Stimulated activated CD8-positive, alpha-beta memory T cell treated with anti-CD3 and anti-CD28 coated beads, Interleukin-7, amount 100 ng/mL, for 1 hour (primary cell): ENCODE data around the gene MAG.

Experiments
- DNase-seq, 2 donors: peaks; one replicate each; pipeline ENCODE4 v3.0.0-alpha.2; 2020; ENCODE audit warnings: low read depth in 2 of 2

Gene MAG, protein sequence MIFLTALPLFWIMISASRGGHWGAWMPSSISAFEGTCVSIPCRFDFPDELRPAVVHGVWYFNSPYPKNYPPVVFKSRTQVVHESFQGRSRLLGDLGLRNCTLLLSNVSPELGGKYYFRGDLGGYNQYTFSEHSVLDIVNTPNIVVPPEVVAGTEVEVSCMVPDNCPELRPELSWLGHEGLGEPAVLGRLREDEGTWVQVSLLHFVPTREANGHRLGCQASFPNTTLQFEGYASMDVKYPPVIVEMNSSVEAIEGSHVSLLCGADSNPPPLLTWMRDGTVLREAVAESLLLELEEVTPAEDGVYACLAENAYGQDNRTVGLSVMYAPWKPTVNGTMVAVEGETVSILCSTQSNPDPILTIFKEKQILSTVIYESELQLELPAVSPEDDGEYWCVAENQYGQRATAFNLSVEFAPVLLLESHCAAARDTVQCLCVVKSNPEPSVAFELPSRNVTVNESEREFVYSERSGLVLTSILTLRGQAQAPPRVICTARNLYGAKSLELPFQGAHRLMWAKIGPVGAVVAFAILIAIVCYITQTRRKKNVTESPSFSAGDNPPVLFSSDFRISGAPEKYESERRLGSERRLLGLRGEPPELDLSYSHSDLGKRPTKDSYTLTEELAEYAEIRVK

DNA sequence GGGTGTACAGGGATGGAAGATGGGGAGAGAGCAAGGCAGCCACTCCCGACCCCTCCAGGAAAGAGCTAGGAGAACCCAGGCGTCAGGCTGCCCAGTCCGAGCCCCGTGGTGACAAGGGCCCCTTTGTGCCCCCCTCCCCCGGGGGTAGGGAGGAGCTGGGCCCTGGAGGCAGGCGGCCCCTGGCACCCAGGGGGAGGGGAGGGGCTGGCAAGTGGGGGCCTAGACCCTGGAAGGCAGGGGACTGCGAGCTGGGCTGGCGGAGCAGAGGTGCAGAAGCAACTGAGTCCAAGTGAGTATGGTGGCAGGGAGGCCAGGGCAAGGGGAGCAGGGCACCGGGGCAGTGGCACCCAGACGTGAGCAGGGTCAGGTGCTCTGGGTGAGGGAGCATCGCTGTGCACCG, at the start of gene MAG:
Gene MAG, plus strand, starts transcription at position 246 of the 400 bp plus-strand sequence. CDS start 3,248 bp downstream, outside the sequence.
- no peak for DNase-seq

DNA sequence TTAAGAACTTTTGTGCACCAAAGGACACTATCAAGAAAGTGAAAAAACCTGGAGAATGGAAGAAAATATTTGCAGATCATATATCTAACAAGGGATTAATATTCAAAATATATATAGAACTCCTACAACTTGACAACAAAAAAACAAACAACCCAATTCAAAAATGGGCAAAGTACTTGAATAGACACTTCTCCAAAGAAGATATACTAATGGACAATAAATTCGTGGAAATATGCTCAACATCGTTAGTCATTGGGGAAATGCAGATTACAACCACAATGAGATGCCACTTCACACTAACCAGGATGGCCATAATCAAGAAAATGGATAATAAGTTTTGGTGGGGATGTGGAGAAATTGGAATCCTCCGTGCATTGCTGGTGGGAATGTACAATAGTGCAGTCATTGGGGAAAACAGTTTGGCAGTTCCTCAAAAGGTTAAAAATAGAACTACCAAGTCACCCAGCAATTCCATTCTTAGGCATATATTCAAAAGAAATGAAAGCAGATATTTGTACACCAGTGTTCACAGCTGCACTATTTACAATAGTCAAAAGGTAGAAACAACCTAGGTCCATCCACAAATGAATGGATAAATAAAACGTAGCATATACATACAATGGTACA, 45.4 kb upstream of the MAG start:
- no peak for DNase-seq

DNA sequence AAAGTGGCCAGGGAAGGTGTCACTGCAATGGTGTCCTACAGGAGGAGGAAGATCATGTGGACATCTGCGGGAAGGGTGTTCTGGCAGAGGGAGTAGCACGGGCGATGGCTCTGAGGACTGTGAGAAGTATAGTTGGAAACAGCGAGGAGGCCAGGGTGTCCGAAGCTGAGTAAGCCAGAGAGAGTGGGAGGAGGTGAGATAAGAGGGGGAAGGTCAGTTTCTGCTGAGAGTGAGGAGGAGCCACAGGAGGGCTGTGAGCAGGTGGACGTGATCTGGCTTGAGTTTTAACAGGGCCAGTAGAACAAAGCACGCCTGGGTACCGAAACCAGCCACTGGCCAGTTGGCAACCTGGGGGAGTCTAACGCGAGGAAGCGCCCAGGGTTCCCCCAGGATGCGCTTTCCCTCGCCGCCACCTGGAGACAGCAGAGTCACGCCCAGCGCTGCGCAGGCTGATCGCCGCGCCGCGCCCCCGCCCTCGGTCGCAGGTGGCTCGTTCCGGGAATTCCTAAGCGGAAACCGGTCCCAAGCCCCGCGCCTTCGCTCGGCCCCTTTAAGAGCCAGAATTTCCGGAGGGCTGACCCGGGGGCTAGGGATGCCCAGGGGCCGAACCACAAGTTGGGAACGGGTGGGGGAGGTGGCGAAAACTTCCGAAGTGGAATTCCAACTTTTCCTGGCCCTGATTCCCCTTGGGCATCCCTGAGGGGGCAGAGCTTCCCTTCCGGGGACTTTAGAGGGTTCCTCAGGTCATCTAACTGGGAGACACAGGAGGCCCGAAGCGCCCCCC, 44.2 kb upstream of the MAG start:
- peak in 1 of 2 donors; percentile 41 for DNase-seq

DNA sequence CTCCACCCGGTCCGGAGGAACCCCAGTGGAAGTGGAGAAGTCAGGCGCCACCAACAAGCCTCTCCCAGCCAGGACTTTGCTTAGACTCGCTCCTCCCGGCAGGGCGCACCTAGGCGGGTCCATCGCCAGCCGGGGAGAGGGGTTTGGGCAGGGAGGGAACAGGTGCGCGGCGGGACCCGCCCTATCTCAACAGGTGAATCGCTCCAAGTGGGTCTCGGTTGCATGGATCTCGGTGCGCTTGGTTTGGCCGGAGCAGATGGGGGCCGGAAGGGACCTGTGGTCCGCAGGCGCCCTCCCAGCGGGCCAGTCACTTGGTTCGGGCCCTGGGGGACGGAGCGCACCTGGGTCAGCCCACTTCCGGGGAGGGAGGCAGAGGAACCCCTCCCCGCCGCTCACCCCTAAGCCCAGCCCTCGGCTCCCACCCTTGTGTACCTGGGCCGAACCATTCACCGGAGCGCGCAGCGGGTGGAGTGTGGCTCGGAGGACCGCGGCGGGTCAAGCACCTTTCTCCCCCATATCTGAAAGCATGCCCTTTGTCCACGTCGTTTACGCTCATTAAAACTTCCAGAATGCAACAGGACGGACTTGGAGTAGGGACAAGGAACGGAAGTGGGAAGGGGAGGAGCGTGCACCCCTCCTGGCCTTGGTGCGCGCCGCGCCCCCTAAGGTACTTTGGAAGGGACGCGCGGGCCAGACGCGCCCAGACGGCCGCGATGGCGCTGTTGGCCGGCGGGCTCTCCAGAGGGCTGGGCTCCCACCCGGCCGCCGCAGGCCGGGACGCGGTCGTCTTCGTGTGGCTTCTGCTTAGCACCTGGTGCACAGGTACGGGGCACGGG, 43.4 kb upstream of the MAG start, which contains the start of gene LSR:
Gene LSR, plus strand, starts transcription at position 693 of the 836 bp plus-strand sequence. Its CDS starts 21 bp downstream, at position 714.
- peak; percentile 49 to 52 for DNase-seq

DNA sequence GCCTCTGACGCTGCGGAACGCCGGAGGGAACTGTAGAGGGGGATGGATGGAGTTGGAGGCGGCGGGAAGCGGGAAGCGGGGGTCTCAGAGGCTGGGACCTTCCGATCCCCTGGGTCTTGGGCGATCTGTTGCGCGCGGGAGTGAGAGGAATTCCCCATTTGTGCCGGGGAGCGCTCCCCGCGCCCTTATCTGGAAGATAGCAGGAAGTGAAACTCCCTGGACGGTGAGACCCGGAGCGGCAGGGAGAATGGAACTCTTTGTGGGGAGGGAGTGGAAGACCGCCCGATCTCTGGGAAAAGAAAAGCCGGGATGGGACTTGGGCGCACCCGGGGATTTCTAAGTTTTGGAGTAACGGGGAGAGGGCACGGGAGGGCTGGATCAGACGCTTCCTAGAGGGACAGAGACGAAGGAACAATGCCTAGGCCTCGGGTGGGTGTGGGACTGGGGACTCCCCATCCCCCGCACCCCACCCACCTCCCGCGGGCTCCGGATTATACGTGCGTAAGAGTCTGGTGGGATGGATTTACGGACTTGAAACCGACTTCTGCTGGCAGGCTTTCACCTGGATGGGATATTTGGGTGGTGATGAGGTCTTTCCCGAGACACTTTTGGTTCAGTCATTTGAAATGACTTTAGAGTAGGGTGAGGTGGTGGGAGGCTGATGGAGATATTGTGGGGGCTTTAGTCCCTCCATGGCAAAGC, 42.7 kb upstream of the MAG start:
- no peak for DNase-seq

DNA sequence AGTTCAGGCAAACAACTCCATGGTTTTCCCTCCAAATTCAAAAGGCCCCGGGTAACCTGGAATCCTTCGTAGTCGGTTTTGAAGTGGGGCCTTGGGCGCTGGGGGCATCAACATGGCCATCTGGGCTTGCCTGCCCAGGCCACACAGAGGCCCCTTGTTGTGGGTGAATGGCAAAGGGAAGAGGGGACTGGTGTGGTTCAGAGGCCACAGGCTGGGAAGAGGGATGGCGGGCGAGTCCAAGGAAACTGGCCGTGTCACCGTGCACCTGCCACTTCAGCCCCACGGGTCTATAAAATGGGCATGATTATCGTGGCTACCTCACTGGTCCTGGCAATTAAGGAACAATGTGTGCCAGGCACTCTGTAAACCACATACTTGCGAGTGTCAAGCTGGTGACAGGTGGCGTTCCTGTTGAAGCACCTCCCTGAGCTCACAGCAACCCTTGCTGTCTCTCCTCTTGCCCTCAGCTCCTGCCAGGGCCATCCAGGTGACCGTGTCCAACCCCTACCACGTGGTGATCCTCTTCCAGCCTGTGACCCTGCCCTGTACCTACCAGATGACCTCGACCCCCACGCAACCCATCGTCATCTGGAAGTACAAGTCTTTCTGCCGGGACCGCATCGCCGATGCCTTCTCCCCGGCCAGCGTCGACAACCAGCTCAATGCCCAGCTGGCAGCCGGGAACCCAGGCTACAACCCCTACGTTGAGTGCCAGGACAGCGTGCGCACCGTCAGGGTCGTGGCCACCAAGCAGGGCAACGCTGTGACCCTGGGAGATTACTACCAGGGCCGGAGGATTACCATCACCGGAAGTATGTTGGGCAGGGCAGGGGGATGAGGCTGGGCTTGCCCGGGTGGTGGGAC, 41.9 kb upstream of the MAG start:
- no peak for DNase-seq

DNA sequence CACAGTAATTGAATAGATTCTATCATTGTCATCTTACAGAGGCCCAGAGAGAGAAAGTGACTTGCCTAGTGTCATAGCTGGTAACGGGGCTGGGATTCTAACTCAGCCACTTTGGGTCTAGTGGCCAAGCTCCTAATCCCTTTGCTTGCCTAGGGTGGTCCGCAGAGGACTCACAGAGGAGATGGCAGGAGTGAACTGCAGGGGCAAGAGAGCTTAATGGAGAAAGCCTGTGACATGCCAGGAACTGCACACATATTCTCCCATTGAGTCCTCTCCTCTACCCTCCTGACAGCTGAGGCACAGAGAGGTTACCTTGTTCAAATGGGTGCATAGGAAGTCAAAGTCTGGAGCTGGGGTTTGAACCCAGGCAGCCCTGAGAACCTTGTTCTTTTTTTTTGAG, 40.5 kb upstream of the MAG start:
- DNase-seq: no peak

DNA sequence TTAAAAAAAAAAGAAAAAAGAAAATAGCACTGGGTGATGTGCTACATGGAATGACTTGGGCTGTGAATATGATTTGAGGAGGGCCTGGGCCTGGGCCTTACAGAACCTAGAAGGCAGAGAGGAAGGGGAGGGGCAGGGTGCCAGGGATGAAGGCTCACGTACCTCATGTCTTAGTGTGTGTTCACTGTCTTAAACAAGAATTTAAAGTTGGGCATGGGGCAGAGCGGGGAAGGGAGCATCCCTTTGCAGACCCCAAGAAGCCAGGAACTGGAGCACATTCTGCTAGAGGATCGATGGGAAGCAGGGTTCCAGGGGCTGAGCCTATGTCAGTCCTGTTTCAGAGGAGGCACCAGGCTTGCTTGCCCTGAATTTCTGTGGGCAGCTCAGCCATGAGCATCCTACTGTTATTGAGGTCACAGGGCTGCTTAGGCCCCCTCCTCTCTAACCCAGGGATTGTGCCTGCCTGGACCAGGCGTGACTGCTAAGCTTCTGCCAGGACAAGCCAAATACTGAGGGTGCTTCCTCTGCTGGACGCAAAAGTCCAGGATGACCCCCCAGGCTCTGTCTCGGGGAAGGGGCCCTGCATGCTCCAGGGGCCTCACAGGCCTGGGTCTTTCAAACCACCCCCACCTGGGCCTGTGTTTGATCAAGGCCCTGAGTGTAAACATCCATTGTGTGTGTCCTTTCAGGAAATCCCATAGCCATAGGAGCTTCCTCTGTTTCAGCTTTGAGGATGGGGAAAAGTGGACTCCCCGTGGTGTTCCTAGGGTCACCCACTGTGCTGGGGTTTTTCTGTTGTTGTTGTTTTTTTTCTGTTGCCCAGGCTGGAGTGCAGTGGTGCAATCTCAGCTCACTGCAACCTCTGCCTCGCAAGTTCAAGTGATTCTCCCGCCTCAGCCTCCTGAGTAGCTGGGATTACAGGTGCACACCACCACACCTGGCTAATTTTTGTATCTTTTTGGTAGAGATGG, 38.4 kb upstream of the MAG start:
- no peak for DNase-seq

DNA sequence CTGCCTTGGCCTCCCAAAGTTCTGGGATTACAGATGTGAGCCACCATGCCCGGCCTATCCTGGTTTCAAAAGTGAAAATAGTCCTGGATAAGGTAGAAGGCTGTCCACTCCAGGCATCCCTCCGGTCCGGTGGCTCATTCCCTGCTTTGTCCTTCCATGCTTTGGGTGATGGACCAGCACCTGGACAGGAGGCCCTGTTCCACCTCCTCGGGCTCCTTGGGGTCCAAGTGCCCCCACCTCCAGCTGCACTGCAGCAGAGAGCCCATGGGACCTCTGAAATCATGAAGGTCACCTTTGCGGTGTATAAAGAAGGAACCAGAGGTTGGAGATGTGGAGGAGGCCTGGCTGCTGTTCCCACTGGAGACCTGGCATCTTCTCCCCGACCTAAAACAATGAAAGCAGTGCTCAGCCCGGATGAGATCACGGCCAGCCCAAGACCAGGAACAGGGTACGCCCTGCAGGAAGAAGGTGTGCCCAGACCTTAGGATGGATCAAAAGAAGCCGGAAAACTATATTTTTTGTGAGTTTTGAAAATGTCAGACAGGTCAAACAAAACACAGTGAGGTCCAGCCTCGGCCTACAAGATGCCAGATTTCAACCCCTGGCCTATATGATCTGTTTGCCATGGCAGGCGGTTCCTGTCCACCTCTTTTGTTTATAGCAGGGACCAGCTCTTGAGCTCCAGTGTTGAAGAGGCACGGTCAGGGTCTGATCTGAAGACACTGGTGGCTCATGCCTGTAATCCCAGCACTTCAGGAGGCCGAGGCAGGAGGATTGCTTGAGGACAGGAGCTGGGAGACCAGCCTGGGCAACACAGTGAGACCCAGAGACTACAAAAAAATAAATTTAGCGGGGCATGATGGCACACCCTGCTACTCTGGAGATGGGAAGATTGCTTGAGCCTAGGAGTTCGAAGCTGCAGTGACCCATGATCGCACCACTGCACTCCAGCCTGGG, 37.3 kb upstream of the MAG start:
- DNase-seq: no peak

DNA sequence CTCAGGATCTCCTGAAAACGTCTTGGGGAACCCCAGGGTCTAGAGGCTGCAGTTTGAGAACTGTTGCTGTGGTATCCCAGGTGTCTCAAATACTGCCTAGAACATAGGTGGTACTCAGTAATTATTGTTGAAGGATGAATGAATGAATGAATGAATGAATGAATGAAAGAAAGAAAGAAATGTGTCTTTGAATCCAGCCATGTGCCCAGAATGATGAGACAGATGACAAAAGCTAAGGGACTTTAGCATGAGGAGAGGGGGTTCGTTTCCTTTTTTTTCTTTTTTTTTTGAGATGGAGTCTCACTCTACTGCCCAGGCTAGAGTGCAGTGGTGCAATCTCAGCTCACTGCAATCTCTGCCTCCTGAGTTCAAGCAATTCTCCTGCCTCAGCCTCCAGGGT, 35.4 kb upstream of the MAG start:
- DNase-seq: no peak

DNA sequence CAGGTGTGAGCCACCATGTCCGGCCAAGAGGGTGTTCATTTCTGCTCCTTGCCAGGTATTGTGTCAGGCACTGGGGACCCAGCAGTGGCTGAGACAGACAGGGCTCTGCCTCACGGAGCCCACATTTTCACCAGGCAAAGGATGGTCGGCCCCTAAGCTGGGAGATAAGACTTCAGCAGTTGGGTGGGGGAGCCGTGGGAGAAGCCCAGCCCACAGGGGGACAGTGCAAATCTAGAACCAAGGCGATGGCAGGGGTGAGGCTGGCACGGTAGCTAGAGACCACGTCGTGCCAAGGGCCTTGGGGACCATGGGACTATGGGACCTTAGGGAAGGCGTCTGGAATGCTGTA, 34.9 kb upstream of the MAG start:
- no peak for DNase-seq

DNA sequence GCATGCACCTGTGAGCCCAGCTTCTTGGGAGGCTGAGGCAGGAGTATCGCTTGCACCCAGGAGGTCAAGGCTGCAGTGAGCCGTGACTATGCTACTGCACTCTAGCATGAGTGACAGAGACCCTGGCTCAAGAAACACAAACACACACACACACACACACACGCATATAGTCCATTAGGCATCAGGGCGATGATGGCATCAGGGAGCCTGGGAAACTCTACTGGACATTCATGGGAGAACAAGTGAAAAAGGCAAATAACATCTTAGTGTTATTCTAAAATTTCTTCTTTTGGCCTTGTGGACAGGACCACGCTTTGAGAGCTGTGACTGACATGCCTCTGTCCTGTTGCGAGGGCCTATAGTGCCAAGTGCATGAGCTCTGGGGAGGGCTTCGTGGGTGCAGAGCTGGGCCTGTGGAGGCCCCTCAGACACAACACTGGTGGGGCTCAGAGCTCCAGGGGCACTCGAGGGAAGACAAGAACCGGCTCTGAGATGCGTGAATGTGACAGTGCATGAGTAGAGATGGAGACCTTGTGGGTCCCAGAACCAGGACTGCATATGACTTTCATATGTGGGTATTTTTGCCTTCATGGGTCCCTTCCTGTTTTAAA, 31.2 kb upstream of the MAG start:
- DNase-seq: no peak

DNA sequence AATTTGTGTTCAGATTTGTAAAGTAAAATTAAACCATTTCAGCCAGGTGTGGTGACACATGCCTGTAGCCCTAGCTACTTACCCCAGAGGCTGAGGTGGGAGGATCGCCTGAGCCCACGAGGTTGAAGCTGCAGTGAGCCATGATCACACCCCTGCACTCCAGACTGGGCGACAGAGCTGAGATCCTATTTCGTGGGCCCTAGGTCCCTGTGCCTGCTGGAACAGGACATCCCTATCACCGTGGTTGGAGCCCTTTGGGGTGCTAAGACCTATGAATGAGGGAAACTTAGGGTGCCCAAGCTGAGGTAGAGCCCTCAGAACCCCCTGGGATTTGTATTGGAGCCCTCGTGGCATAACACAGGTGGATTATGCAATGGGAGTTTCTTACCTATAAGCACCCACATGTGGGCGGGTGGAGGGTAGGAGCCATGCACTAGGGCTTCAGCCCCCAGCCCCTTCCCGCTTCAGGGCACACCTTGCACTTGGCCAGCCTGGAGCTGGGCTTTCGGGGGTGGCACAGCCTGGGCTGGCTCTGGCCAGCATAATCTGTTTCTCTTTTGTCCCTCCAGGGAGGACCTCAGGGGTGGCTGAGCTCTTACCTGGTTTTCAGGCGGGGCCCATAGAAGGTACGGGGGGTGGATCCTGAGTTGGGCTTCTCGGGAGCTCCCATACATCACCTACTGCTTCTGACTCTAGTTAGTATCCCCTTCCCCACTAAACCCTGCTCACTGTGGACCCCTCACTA, 30.4 kb upstream of the MAG start:
- no peak for DNase-seq

DNA sequence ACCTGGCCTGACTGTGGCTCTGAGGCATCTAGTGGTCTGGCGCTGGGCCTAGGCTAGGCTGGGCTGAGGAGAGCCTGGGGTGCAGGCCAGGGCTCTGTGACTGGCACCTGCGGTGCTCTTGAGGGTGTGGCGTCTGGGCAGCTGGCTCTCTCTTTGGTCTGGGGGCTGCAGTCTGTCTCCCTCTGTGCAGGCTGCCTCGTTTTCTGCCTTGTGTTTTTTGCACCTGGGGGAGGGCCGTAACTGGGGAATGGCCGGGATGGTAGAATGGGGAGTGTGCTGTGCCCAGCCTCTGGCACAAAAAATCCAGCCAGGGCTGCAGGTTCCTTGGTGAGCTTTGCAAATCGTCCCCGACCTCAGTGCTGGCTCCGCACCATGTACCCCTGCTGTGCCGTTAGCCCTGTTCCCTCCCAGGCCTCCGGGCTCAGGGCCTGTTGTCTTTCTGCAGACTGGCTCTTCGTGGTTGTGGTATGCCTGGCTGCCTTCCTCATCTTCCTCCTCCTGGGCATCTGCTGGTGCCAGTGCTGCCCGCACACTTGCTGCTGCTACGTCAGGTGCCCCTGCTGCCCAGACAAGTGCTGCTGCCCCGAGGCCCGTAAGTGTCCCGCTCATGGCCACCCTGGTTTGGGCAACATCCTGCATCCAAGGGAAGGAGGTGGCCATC, 29.7 kb upstream of the MAG start:
- no peak for DNase-seq

DNA sequence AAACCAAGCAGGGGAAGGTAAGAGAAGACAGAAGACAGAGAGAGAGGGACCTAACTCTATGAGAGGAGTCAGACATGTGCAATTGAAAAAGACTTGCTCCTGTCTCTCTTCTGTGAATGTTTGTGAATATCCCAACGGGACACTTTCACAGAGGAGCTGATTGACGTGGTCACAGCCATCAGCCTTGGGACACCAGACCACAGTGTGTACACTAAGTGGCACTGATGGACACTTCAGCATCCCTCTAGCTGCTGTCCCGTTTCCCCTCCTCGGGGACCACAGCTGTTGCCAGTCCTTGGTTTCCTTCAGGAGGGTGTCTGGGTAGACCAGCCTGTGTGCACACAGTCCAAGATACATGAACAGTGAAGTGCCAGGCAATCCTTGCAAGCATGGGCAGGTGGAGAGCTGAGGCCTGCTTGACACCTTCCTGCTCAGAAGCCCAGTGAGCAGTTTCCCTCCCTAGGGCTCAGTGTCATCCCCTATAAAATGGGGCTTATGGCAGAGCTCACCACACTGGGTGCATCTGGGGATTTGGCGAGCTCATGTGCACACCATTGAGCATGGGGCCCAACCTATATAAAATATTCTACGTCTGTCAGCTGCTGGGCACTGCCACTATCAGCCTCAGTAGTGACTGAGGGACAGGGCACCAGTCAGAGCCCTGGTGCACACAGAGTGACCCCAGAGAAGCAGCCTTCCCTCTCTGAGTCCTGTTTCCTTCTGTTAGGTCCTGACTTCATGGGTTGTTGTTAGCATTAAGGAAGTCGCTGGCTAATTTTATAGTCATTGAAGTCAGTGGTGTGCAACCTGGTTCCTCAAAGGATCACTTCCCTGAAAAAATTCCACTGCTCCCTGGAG, 27.5 kb upstream of the MAG start:
- DNase-seq: no peak
